GM12878 (cell line): ENCODE results near the gene RNF11.

Experiments used
- RAD21 ChIP-seq: IDR thresholded peaks from 2 replicates; pipeline ENCODE4 v1.6.1; 2011; ENCODE audit warnings: mild to moderate bottlenecking, low read depth, low read length, moderate library complexity; ENCODE audit not compliant: insufficient read depth
- TF ChIP-seq, protein P1 (sequence below), 3 experiments: IDR thresholded peaks in 2 of 3; conservative IDR thresholded peaks in 1 of 3; 2 replicates each; pipeline ENCODE4 v1.5.1; 2011; ENCODE audit warnings: low read depth in 3 of 3, low read length in 3 of 3, mild to moderate bottlenecking in 3 of 3, control low read depth in 2 of 3, moderate library complexity in 2 of 3, inconsistent platforms in 1 of 3, mixed read lengths in 1 of 3; ENCODE audit not compliant: control insufficient read depth in 2 of 3, insufficient read depth in 1 of 3; ENCODE audit errors: extremely low read depth in 1 of 3

GRCh38 chr1:51311826-51312225 is 75.8 kb downstream of the RNF11 start:
- TF ChIP-seq, protein P1, sequence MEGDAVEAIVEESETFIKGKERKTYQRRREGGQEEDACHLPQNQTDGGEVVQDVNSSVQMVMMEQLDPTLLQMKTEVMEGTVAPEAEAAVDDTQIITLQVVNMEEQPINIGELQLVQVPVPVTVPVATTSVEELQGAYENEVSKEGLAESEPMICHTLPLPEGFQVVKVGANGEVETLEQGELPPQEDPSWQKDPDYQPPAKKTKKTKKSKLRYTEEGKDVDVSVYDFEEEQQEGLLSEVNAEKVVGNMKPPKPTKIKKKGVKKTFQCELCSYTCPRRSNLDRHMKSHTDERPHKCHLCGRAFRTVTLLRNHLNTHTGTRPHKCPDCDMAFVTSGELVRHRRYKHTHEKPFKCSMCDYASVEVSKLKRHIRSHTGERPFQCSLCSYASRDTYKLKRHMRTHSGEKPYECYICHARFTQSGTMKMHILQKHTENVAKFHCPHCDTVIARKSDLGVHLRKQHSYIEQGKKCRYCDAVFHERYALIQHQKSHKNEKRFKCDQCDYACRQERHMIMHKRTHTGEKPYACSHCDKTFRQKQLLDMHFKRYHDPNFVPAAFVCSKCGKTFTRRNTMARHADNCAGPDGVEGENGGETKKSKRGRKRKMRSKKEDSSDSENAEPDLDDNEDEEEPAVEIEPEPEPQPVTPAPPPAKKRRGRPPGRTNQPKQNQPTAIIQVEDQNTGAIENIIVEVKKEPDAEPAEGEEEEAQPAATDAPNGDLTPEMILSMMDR (IDR thresholded peaks at IDR 0.05 in 2 of 3, conservative IDR thresholded peaks at IDR 0.05 in 1 of 3; ENCODE audit: control insufficient read depth in 2 of 3, extremely low read depth in 1 of 3, insufficient read depth in 1 of 3, low read depth in 3 of 3, low read length in 3 of 3) = no peak
- TF ChIP-seq RAD21 = no peak
